ENCODE data around the gene SPATA25.
"Not testable (repeated sequence)": the region's sequence is repeated elsewhere in the genome, so short reads cannot be mapped to it uniquely, and the experiment has no call there.

SPATA25 gene

DNA sequence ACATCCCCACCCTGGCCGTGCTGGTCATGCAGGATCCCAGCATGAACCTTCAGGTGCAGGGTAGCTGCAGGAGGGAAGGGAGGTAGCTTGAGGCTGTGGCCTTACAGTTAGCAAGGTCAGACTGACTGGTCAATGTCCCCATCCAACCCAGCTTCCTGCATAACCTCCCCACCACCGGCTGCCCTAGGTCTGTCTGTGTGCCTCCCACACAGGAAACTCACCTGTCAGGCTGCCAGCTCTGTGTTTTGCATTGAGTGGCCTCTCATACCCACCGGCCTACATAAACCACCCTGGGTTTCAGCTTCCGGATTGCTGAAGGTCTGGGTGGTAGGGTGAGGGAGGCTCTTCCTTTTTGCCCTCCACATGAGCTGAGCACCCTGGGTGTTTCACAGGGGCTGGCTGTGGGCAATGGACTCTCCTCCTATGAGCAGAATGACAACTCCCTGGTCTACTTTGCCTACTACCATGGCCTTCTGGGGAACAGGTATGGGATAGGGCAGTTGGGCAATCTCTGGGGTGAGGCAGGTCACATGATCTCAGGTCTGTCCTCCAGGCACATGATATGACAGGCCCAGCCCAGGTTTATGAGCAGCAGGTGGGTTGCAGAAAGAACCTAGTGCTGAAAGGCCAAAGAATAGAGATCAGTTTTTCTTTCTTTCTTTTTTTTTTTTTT, 5.5 kb upstream of the SPATA25 start:
- DNase-seq (ENCODE audit: low read depth) = no peak

GRCh38 chr20:45892049-45892825, 4.8 kb upstream of the SPATA25 start:
- no peak for DNase-seq (ENCODE audit: low read depth)

GRCh38 chr20:45890985-45891983, 3.9 kb upstream of the SPATA25 start, which contains the start of the genes CTSA and NEURL2:
Gene CTSA (plus strand): TSS chr20:45891335. CDS start chr20:45891569, 234 bp downstream.
Gene NEURL2 (minus strand): TSS chr20:45891208. CDS start chr20:45890991, 217 bp downstream.
- peak; percentile 70 for DNase-seq (ENCODE audit: low read depth)

DNA sequence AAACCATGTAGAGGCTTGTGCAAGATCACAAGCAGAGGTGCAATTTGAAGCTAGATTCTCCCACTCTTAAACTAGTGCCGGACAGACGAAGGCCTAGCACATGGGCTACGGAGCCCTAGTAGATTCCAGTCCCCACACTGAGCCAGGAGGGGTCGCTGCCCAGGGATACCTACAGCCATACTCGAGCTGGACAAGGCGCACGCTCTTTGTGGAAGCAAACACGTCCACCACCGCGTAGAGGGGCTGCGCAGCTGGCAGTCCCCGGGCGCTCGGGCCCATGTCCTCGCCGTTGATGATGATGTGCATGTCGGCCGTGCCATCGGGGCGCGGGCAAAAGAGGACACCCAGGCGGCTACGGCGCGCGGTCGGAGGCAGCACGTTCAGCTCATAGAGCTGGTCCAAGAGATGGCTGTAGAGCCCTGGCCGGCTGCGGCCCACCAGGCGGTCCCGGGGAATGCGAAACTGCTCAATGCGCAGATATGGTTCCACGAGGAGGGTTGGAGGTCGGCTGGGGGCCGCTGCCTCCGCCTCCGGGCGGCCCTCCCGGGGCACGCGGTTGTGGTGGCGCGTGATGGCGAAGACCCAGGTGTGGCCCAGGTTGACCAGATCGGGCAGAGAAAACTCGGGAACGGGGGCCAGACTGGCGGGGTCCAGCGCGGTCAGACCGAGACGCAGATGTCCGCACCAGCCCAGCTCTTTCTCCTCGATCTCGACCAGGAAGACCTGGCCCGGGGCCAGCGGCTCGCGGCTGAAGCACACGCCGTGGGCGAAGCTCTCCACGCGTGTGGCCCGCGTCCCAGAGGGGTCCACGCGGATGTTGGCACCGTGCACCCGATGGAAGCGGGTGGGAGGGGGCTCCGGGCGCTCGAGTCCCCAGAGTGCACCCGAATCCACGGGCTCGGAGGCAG, 2.9 kb upstream of the SPATA25 start:
- no peak for DNase-seq (ENCODE audit: low read depth)

DNA sequence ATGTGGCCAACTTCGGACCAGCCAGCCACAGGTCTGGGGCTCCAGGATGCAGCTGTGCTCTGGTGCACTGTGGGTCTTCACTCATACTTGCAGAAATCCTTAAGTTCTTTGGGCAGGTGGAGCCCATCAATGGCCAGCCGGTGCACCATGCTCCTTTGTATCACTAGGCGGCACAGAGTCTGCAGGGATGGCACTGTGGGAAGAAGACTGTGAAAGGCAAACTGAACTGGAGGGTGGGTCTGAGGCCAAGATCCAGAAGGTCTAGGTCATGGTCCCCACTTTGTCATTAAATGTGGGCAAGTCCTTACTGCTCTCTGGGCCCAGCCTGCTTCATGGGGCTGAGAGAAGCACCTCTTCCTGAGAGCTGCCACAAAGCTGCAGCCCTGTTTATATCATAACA, 1.3 kb upstream of the SPATA25 start:
- no peak for DNase-seq (ENCODE audit: low read depth)

DNA sequence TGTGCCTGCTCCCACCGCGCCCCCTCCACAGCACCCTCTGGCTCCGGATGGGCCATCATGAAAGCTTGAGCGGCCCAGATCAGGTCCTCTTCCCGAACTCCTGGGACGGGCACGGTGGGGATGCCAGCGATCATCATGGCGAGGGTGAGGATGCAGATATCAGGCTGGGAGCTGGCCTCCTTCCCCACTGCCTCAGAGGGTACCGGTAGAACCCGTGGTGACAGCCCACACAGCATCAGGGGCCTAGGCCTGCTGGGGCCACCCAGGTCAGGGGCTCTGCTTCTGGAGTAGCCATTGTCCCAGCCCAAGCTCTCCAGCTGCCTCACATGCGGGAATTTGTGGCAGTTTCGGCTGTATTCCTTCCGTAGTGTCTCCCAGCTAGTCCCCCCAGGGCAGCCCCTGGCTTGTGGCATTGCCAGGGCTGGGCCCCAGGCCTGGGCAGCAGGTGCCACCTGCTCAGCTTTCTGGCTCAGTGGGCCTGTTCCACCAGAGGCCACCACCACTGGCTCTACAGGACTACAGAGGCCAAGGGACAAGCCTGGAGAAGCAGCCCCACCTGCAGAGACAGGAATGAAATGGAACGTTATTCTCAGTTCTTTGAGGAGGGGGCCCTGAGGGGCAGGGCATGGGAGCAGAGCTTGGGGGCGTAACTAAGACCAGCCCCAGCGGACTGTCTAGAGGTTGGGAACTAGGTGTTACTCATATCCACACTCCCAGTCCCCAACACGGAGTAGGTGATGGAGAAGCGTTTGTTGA, 654 bp downstream of the SPATA25 start:
- DNase-seq (ENCODE audit: low read depth) = no peak

GRCh38 chr20:45883100-45883469, 4.3 kb downstream of the SPATA25 start:
- DNase-seq (ENCODE audit: low read depth) = no peak

GRCh38 chr20:45882469-45883099, 4.8 kb downstream of the SPATA25 start:
- DNase-seq (ENCODE audit: low read depth) = no peak

DNA sequence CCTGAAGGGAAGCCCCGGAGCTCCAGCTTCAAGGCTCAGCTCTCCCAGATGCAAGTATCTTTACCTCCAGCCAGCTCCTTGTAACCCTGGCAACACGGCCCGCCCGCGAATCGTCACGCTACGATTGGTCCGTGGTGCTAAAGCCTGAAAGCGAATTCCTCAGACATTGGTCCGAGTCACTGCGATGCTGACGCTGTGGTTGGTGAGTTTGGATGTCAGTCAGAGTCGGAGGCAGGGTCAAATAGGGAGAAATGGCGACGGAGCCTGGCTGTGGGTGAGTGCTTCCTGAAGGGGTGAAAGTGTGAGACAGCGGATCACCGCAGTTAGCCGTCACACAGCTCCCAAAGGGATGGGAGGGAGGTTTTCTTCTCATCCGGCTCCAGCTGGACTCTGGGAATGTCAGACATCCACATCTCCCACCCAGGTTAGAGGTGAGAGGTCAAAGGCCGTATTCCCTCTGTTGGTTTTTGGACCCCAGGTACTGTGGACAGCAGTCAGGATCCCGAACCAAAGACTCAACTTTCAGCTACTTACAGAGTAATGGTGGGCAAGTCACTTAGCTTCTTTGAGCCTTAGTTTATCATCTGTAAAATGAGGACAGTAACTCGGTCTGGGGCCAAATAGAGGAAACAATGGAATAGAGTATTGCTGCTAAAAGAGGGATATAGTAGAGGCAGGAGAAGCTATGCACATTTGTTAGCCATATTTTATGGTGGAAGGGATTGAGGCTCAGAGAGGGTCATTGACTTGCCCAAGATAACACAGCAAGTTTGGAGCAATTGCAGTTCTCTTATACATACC, 6.2 kb downstream of the SPATA25 start, which contains the start of gene ZSWIM1:
Gene ZSWIM1, plus strand, starts transcription at position 240 of the 801 bp plus-strand sequence. CDS start 1,366 bp downstream, outside the sequence.
- peak; percentile 99 for DNase-seq (ENCODE audit: low read depth)

DNA sequence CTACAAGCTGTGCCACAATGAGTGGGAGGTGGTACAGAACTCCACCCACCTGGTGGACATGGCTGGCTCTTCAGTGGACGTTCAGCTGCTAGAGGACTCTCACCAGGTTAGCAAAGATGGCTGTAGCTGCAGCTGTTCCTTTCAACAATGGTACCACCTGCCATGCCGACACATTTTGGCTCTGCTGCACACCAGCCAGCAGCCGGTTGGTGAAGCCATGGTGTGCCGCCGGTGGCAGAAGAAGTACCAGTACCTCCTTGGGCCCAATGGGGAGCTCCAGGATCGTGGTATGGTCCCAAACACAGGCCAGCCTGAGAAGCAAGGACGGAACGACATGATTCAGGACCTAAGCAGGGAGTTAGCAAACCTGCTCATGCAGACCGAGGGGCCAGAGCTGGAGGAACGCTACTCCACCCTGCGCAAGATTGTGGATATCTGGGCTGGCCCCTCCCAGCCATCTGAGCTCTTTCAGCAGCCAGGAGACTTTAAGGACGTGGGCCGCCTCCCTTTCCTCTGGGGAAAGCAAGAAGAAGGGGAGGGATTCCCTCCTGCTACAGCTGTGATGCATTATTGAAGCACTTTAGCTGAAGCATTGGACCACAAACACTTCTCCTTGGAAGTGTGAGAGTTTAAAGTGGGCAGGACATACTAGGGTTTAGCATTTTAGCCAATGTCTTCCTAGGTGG, 9.2 kb downstream of the SPATA25 start:
- DNase-seq (ENCODE audit: low read depth) = no peak

DNA sequence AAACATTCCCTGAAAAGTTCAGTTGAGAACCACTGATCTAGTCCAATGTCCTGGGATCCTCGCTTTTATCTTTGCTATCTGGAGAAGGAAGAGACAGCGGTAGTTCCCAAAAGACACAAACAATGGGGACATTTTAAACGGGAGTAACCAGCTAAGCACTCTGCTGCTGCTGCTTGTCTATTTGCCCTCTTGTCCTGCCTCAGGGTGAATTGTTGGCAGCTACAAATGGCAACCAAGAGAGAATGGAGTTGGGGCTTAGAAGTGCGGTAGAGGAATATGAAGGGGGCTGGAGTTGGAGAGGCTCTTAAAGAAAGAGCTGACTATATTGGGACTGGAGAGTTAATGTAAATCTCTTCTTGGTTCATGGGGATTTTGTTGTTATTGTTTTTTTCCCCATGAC, 12.8 kb downstream of the SPATA25 start:
- no peak for DNase-seq (ENCODE audit: low read depth)

DNA sequence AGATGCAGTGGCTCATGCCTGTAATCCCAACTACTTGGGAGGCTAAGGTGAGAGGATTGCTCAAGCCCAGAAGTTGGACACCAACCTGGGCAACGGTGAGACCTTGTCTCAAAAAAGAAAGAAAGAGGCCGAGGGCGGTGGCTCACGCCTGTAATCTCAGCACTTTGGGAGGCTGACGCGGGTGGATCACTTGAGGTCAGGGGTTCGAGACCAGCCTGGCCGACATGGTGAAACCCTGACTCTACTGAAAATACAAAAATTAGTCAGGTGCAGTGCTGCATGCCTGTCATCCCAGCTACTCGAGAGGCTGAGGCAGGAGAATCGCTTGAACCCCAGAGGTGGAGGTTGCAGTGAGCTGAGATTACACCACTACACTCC, 13.3 kb downstream of the SPATA25 start:
- DNase-seq (ENCODE audit: low read depth) = not testable (repeated sequence)

DNA sequence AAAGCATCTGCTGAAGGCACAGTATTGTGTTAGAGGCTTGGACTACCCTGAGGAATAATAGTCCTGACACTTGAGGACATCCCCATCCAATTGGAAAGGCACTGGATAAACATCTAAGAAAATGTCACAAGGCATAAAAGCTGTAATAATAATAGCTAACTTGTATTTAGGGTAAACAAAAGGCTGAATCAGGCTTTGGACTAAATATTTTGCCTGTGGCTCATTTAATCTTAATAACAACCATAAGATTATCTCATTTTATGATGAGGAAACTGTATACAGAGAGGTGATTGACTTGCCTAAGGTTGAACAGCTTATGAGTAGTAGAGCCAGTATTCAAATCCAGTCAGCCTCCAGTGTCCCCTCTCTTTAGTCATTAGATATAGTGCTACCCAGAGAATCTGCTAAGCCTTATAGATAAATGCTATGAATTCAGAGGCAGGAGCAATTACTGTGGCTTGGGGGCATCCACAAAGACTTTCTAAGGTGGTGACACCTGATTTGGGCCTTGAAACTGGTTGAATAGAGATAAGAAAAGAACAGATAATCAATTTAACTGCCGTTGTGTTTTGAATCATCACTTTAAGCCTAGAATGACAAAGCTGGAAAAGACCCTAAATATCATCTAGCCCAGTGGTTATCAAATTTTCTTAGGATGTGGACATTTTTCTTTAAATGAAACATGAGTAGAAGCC, 13.9 kb downstream of the SPATA25 start:
- no peak for DNase-seq (ENCODE audit: low read depth)

GRCh38 chr20:45872626-45873025, 14.8 kb downstream of the SPATA25 start:
- no peak for DNase-seq (ENCODE audit: low read depth)

DNA sequence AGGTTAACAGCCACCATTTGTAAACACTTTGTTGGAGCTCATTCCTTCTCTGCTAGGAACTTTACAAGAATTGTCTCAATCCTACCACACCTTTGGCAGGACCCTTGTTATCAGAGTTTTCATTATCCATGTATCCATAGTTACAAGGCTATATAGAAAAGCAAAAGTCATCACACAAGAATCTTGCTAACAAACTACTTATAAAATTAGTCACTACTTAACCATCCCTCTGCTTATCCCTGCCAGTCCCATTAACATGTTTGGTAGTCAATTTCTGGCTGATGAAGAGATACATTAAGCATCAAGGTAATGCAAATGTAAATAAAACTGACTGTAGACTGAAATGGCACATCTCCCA, 19.6 kb downstream of the SPATA25 start:
- no peak for DNase-seq (ENCODE audit: low read depth)

DNA sequence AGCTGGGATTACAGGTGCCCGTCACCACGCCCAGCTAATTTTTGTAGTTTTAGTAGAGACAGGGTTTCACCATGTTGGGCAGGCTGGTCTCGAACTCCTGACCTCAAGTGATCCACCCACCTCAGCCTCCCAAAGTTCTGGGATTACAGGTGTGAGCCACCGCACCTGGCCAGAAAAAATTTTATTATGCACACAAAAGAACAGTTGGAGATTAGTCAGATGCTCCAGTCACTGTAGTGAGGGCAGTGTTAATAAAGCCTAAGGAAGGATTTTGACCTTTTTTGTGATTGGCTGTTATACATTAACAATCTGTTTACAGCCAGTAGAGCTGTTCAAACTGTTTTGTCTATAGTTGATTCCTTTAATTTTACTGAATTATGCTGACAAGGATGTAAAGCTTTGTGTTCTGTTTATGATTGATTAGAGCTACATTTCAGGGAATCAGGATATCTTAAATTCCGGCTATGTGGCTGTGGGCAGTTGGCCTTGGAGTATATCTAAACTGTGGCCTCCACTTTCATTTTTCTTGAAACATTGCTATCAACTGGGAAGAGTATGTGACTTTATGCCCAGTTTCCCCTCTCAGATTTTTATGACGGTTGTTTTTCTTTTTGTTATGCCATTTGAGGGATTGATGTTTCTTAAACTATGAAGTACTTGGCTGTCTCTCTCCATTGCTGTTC, 20.1 kb downstream of the SPATA25 start:
- DNase-seq (ENCODE audit: low read depth) = no peak

- no peak for DNase-seq (ENCODE audit: low read depth)
Measured at GRCh38 chr20:45866454-45866853, 21.0 kb downstream of the SPATA25 start.
